ENCODE measurements around the gene HOXA3.

The HOXA3 gene

GRCh38 chr7:27177795-27178320 is 25.5 kb upstream of the HOXA3 start:
- DNase-seq = no peak

GRCh38 chr7:27176962-27177794 is 24.8 kb upstream of the HOXA3 start:
- no peak for DNase-seq

GRCh38 chr7:27176524-27176845 is 24.1 kb upstream of the HOXA3 start:
- DNase-seq = no peak

- DNase-seq = no peak
Measured at GRCh38 chr7:27175626-27176523, 23.5 kb upstream of the HOXA3 start.

- DNase-seq = no peak
Measured at GRCh38 chr7:27174874-27175625, 22.7 kb upstream of the HOXA3 start.

GRCh38 chr7:27173956-27174873 is 21.8 kb upstream of the HOXA3 start, which contains the start of gene HOXA10:
HOXA10 (minus strand) TSS chr7:27174320; CDS start chr7:27174306, 14 bp downstream.
- DNase-seq = peak; percentile 29

- DNase-seq = peak; percentile 50
Measured at GRCh38 chr7:27173511-27173955, 21.1 kb upstream of the HOXA3 start.

GRCh38 chr7:27172823-27173510 is 20.6 kb upstream of the HOXA3 start:
- DNase-seq = peak; percentile 29

GRCh38 chr7:27172315-27172774 is 20.0 kb upstream of the HOXA3 start:
- DNase-seq = no peak

- DNase-seq = no peak
Measured at GRCh38 chr7:27171637-27172314, 19.4 kb upstream of the HOXA3 start.

- DNase-seq = no peak
Measured at GRCh38 chr7:27171325-27171636, 18.9 kb upstream of the HOXA3 start.

GRCh38 chr7:27170426-27171324 is 18.3 kb upstream of the HOXA3 start:
- no peak for DNase-seq

GRCh38 chr7:27169658-27170425 is 17.5 kb upstream of the HOXA3 start:
- no peak for DNase-seq

- no peak for DNase-seq
Measured at GRCh38 chr7:27168265-27168947, 16.0 kb upstream of the HOXA3 start.

- DNase-seq = no peak
Measured at GRCh38 chr7:27167916-27168264, 15.5 kb upstream of the HOXA3 start.

- DNase-seq = no peak
Measured at GRCh38 chr7:27166531-27167505, 14.4 kb upstream of the HOXA3 start.

GRCh38 chr7:27165996-27166530 is 13.7 kb upstream of the HOXA3 start:
- DNase-seq = no peak

Data from NCI-H345 (cell line).